H9 (cell line): ENCODE data around the gene CEP85L. TPM values are rescaled to one million over a fixed set of nuclear protein-coding genes. Genes with fewer than 3 reads are reported as not detected.

ENCODE experiments used
- DNase-seq: peaks from one replicate; pipeline ENCODE4 v3.0.0-alpha.2; 2017
- H2AFZ ChIP-seq: one replicate; pipeline ENCODE4 v1.6.1; 2013; ENCODE audit warnings: mild to moderate bottlenecking, low read length, control low read depth, moderate library complexity
- H2AK5ac ChIP-seq: 2 replicates; pipeline ENCODE4 v1.6.1; 2013; ENCODE audit warnings: low read length, control low read depth, mixed read lengths; ENCODE audit not compliant: insufficient read length
- H2BK120ac ChIP-seq: one replicate; pipeline ENCODE4 v1.6.1; 2013; ENCODE audit warnings: low read depth, mild to moderate bottlenecking, low read length, control low read depth, inconsistent platforms; ENCODE audit not compliant: poor library complexity, severe bottlenecking
- H2BK12ac ChIP-seq: 2 replicates; pipeline ENCODE4 v1.6.1; 2013; ENCODE audit warnings: low read length, control low read depth, mixed read lengths, low read depth; ENCODE audit not compliant: insufficient read length
- H2BK15ac ChIP-seq: 2 replicates; pipeline ENCODE4 v1.6.1; 2013; ENCODE audit warnings: low read depth, low read length, control low read depth
- H2BK20ac ChIP-seq: one replicate; pipeline ENCODE4 v1.6.1; 2013; ENCODE audit warnings: low read depth, mild to moderate bottlenecking, low read length, control low read depth, inconsistent platforms; ENCODE audit not compliant: poor library complexity, severe bottlenecking
- H2BK5ac ChIP-seq: 2 replicates; pipeline ENCODE4 v1.6.1; 2013; ENCODE audit warnings: low read length, control low read depth, mixed read lengths; ENCODE audit not compliant: insufficient read length
- H3K14ac ChIP-seq: 2 replicates; pipeline ENCODE4 v1.6.1; 2013; ENCODE audit warnings: low read length, control low read depth; ENCODE audit not compliant: insufficient read depth
- H3K18ac ChIP-seq: 2 replicates; pipeline ENCODE4 v1.6.1; 2013; ENCODE audit warnings: low read depth, mild to moderate bottlenecking, mixed read lengths, low read length, control low read depth; ENCODE audit not compliant: insufficient read length
- H3K23ac ChIP-seq: 2 replicates; pipeline ENCODE4 v1.6.1; 2013; ENCODE audit warnings: low read length, control low read depth, mixed read lengths, low read depth; ENCODE audit not compliant: insufficient read length
- H3K23me2 ChIP-seq: 2 replicates; pipeline ENCODE4 v1.6.1; 2013; ENCODE audit warnings: low read depth, mild to moderate bottlenecking, mixed read lengths, low read length, control low read depth; ENCODE audit not compliant: insufficient read length, poor library complexity, severe bottlenecking
- H3K27ac ChIP-seq: 2 replicates; pipeline ENCODE4 v1.5.1; 2013; ENCODE audit warnings: low read length, control low read depth, mixed read lengths, low read depth; ENCODE audit not compliant: insufficient read length
- H3K27me3 ChIP-seq: 2 replicates; pipeline ENCODE4 v1.6.1; 2013; ENCODE audit warnings: low read length, control low read depth, inconsistent platforms; ENCODE audit not compliant: insufficient read depth
- H3K4ac ChIP-seq: 2 replicates; pipeline ENCODE4 v1.6.1; 2013; ENCODE audit warnings: low read depth, mild to moderate bottlenecking, control low read depth, inconsistent platforms, low read length, moderate library complexity
- H3K4me1 ChIP-seq: 2 replicates; pipeline ENCODE4 v1.6.1; 2013; ENCODE audit warnings: low read length, control low read depth, inconsistent platforms; ENCODE audit not compliant: insufficient read depth
- H3K4me2 ChIP-seq: 2 replicates; pipeline ENCODE4 v1.6.1; 2013; ENCODE audit warnings: low read length, control low read depth, mixed read lengths; ENCODE audit not compliant: insufficient read length, insufficient read depth
- H3K56ac ChIP-seq: 2 replicates; pipeline ENCODE4 v1.6.1; 2013; ENCODE audit warnings: low read depth, mild to moderate bottlenecking, mixed read lengths, low read length, control low read depth; ENCODE audit not compliant: insufficient read length
- H3K79me1 ChIP-seq: 2 replicates; pipeline ENCODE4 v1.6.1; 2013; ENCODE audit warnings: low read depth, mild to moderate bottlenecking, moderate library complexity, low read length, control low read depth, inconsistent platforms; ENCODE audit not compliant: insufficient read depth, poor library complexity, severe bottlenecking
- H3K79me2 ChIP-seq: 2 replicates; pipeline ENCODE4 v1.6.1; 2013; ENCODE audit warnings: low read length, control low read depth, inconsistent platforms; ENCODE audit not compliant: insufficient read depth
- H3K9ac ChIP-seq: 2 replicates; pipeline ENCODE4 v1.6.1; 2013; ENCODE audit warnings: low read length, control low read depth, mixed read lengths; ENCODE audit not compliant: insufficient read length; ENCODE audit errors: extremely low read depth
- H3K9me3 ChIP-seq: one replicate; pipeline ENCODE4 v1.6.1; 2013; ENCODE audit warnings: low read depth, low read length, inconsistent platforms; ENCODE audit not compliant: control insufficient read depth
- H3T11ph ChIP-seq: one replicate; pipeline ENCODE4 v1.6.1; 2013; ENCODE audit warnings: mild to moderate bottlenecking, low read length, control low read depth, inconsistent platforms
- H4K20me1 ChIP-seq: one replicate; pipeline ENCODE4 v1.6.1; 2013; ENCODE audit not compliant: control insufficient read depth, insufficient read length, insufficient read depth
- H4K5ac ChIP-seq: 2 replicates; pipeline ENCODE4 v1.6.1; 2013; ENCODE audit warnings: low read depth, mild to moderate bottlenecking, mixed read lengths, low read length, control low read depth; ENCODE audit not compliant: insufficient read length
- H4K8ac ChIP-seq: replicated peaks from 2 replicates; pipeline ENCODE4 v1.6.1; 2013; ENCODE audit warnings: low read length, control low read depth, mixed read lengths, low read depth; ENCODE audit not compliant: insufficient read length
- H4K91ac ChIP-seq: 2 replicates; pipeline ENCODE4 v1.6.1; 2013; ENCODE audit warnings: low read depth, mild to moderate bottlenecking, moderate library complexity, mixed read lengths, low read length, control low read depth; ENCODE audit not compliant: insufficient read length
- H3K27ac Mint-ChIP-seq, 3 experiments: 2 replicates in 2 of 3; 3 replicates in 1 of 3; pipeline ENCODE4 v1.8.0; 2020 to 2021; ENCODE audit warnings: mixed read lengths in 3 of 3, mild to moderate bottlenecking in 1 of 3, moderate library complexity in 1 of 3
- H3K27me3 Mint-ChIP-seq: 2 replicates; pipeline ENCODE4 v1.8.0; 2021; ENCODE audit warnings: low read depth, mild to moderate bottlenecking, moderate library complexity, mixed read lengths
- H3K36me3 Mint-ChIP-seq, 3 experiments: 2 replicates in 2 of 3; 3 replicates in 1 of 3; pipeline ENCODE4 v1.8.0; 2020 to 2021; ENCODE audit warnings: low read depth in 3 of 3, mixed read lengths in 3 of 3; ENCODE audit not compliant: insufficient read depth in 1 of 3
- H3K4me1 Mint-ChIP-seq, 2 experiments: 2 replicates each; pipeline ENCODE4 v1.8.0; 2020; ENCODE audit warnings: mixed read lengths in 2 of 2
- H3K4me3 Mint-ChIP-seq, 2 experiments: 2 replicates in 1 of 2; 3 replicates in 1 of 2; pipeline ENCODE4 v1.8.0; 2020 to 2021; ENCODE audit warnings: mild to moderate bottlenecking in 2 of 2, mixed read lengths in 2 of 2, moderate library complexity in 1 of 2
- H3K9me3 Mint-ChIP-seq, 2 experiments: 2 replicates in 1 of 2; 3 replicates in 1 of 2; pipeline ENCODE4 v1.8.0; 2020; ENCODE audit warnings: mild to moderate bottlenecking in 2 of 2, mixed read lengths in 2 of 2, moderate library complexity in 1 of 2
- WGBS: extraction: QIAGEN DNeasy Blood & Tissue Kit; methylation state at CpG from one replicate; pipeline ENCODE4 v1.1.7; 2013; ENCODE audit warnings: missing lambda C conversion rate, low lambda C conversion rate, mixed read lengths; ENCODE audit not compliant: insufficient read length; ENCODE audit errors: extremely low coverage; 5-methylcytosine and 5-hydroxymethylcytosine counted together
- total RNA-seq: library from RNA; stranded (reverse); gene quantifications from 2 replicates; pipeline ENCODE4 v1.2.1, GENCODE V29; 2021
- TF ChIP-seq, protein P1 (sequence below): fragments of 200-600 bp; sonication (generic); conservative IDR thresholded peaks from 3 replicates; pipeline ENCODE4 v1.8.0; 2021; ENCODE audit warnings: antibody characterized with exemption, mild to moderate bottlenecking

CEP85L gene
- total RNA-seq, 1 experiment from 2014 or later, result 3.8 TPM

DNA sequence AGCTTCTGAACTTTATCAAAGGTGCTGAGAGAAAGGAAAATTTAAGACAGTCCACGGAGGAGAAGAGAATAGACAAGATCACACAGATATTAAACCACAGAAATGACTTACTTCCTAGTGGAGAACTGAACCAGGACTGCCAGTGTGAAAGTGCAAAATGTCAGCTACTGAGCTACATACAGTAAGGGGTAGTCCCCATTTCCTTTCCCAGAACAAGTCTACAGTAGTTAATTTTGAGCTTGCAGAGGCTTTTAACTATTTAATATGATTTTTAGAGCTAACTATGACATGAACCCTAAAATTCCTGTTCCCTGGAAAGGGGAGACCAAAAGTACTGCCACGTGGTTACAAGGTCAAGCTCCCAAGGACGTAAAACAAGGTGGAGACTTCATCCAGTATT, 45.1 kb downstream of the CEP85L start:
- H3K36me3 Mint-ChIP-seq, result peaks cover 1 to 11% (median 8%) of the 10 kb centered on the region in 3 experiments; a peak in 6 of 7 replicates
- H3K14ac ChIP-seq, result no peak overlapping the region
- no peak overlapping the region for H3K4me3 Mint-ChIP-seq
- no peaks in the 10 kb centered on the region for H3K27me3 ChIP-seq
- no peak overlapping the region for H2AK5ac ChIP-seq
- H3K4me1 Mint-ChIP-seq, result no peaks in the 10 kb centered on the region
- H3K79me1 ChIP-seq, result peaks cover 3% of the 10 kb centered on the region
- TF ChIP-seq, protein P1, sequence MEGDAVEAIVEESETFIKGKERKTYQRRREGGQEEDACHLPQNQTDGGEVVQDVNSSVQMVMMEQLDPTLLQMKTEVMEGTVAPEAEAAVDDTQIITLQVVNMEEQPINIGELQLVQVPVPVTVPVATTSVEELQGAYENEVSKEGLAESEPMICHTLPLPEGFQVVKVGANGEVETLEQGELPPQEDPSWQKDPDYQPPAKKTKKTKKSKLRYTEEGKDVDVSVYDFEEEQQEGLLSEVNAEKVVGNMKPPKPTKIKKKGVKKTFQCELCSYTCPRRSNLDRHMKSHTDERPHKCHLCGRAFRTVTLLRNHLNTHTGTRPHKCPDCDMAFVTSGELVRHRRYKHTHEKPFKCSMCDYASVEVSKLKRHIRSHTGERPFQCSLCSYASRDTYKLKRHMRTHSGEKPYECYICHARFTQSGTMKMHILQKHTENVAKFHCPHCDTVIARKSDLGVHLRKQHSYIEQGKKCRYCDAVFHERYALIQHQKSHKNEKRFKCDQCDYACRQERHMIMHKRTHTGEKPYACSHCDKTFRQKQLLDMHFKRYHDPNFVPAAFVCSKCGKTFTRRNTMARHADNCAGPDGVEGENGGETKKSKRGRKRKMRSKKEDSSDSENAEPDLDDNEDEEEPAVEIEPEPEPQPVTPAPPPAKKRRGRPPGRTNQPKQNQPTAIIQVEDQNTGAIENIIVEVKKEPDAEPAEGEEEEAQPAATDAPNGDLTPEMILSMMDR, result no peak
- no peaks in the 10 kb centered on the region for H3K23me2 ChIP-seq
- no peaks in the 10 kb centered on the region for H3K4me1 ChIP-seq
- H3K4ac ChIP-seq, result no peak overlapping the region
- H3K9ac ChIP-seq, result no peak overlapping the region
- no peak overlapping the region for H2AFZ ChIP-seq
- H3K27ac ChIP-seq, result no peak overlapping the region
- H3K27ac Mint-ChIP-seq, result no peak overlapping the region; a peak in 2 of 7 replicates
- no peak overlapping the region for H2BK120ac ChIP-seq
- H3K9me3 ChIP-seq, result no peaks in the 10 kb centered on the region
- H2BK15ac ChIP-seq, result no peak overlapping the region
- no peaks in the 10 kb centered on the region; the same call in 1 of the 2 replicates for H3K79me2 ChIP-seq
- H2BK20ac ChIP-seq, result no peak overlapping the region
- H3K4me2 ChIP-seq, result no peak overlapping the region
- no peak for DNase-seq
- H3K23ac ChIP-seq, result no peak overlapping the region
- no peaks in the 10 kb centered on the region for H4K20me1 ChIP-seq
- H3K18ac ChIP-seq, result no peak overlapping the region
- no peak overlapping the region for H2BK5ac ChIP-seq
- no peak overlapping the region for H4K91ac ChIP-seq
- WGBS, result no CpG with 5 or more reads among the region's 3 CpGs
- H4K8ac ChIP-seq, result no peak overlapping the region
- no peak overlapping the region for H3T11ph ChIP-seq
- no peak overlapping the region for H4K5ac ChIP-seq
- H3K9me3 Mint-ChIP-seq, result peaks cover 12 to 16% of the 10 kb centered on the region in 2 experiments; a peak in 4 of 5 replicates
- H3K27me3 Mint-ChIP-seq, result no peaks in the 10 kb centered on the region
- no peak overlapping the region for H3K56ac ChIP-seq
- no peak overlapping the region for H2BK12ac ChIP-seq
